WTC11 (cell line): ENCODE results near the gene KNG1.

Source experiments
- CTCF ChIP-seq: fragments of 200-600 bp; IDR thresholded peaks from 2 replicates; pipeline ENCODE4 v1.8.0; 2022; ENCODE audit warnings: antibody characterized with exemption
- FOXP1 ChIP-seq: sonication (generic); formaldehyde crosslinking; IDR thresholded peaks from 2 replicates; pipeline ENCODE4 v1.8.0; 2022; ENCODE audit warnings: missing genetic modification reagents, mild to moderate bottlenecking, moderate library complexity, borderline replicate concordance
- HMGXB4 ChIP-seq: sonication (generic); formaldehyde crosslinking; IDR thresholded peaks from 2 replicates; pipeline ENCODE4 v1.8.1; 2023; ENCODE audit warnings: mild to moderate bottlenecking, moderate library complexity, missing genetic modification reagents
- MXD4 ChIP-seq: fragments of 250-450 bp; sonication (Bioruptor Pico); IDR thresholded peaks from 2 replicates; pipeline ENCODE4 v1.8.0; 2021; ENCODE audit warnings: mild to moderate bottlenecking, moderate library complexity, borderline replicate concordance
- TCF7 ChIP-seq: sonication (generic); formaldehyde crosslinking; IDR thresholded peaks from 2 replicates; pipeline ENCODE4 v1.8.0; 2022; ENCODE audit warnings: mild to moderate bottlenecking, low read depth, missing genetic modification reagents, moderate library complexity
- ZBTB43 ChIP-seq: sonication (generic); formaldehyde crosslinking; IDR thresholded peaks from 2 replicates; pipeline ENCODE4 v1.8.1; 2023; ENCODE audit warnings: mild to moderate bottlenecking, missing genetic modification reagents
- ZNF317 ChIP-seq: sonication (generic); formaldehyde crosslinking; IDR thresholded peaks from 2 replicates; pipeline ENCODE4 v1.8.1; 2023; ENCODE audit warnings: low read depth, mild to moderate bottlenecking, moderate library complexity, missing genetic modification reagents, borderline replicate concordance

- TF ChIP-seq CTCF (no peak), HMGXB4 (no peak), TCF7 (CRISPR knock-in tag) (no peak), FOXP1 (CRISPR knock-in tag) (no peak), ZBTB43 (CRISPR knock-in tag) (no peak), ZNF317 (CRISPR knock-in tag) (no peak), MXD4 (CRISPR knock-in tag) (no peak)
These were observed 47.6 kb upstream of the KNG1 start for GRCh38 chr3:186669378-186670084.
